Activated T-cell treated with anti-CD3 and anti-CD28 coated beads, Interleukin-2, amount 50 U/mL, for 1 hour (primary cell): ENCODE results near the gene NRXN2.

Experiments used
- DNase-seq: peaks from one replicate; pipeline ENCODE4 v3.0.0-alpha.2; 2020

Gene NRXN2

GRCh38 chr11:64695548-64695947 lies 27.4 kb downstream of the NRXN2 start:
- DNase-seq, result no peak

GRCh38 chr11:64694821-64695365 lies 28.1 kb downstream of the NRXN2 start:
- no peak for DNase-seq

DNA sequence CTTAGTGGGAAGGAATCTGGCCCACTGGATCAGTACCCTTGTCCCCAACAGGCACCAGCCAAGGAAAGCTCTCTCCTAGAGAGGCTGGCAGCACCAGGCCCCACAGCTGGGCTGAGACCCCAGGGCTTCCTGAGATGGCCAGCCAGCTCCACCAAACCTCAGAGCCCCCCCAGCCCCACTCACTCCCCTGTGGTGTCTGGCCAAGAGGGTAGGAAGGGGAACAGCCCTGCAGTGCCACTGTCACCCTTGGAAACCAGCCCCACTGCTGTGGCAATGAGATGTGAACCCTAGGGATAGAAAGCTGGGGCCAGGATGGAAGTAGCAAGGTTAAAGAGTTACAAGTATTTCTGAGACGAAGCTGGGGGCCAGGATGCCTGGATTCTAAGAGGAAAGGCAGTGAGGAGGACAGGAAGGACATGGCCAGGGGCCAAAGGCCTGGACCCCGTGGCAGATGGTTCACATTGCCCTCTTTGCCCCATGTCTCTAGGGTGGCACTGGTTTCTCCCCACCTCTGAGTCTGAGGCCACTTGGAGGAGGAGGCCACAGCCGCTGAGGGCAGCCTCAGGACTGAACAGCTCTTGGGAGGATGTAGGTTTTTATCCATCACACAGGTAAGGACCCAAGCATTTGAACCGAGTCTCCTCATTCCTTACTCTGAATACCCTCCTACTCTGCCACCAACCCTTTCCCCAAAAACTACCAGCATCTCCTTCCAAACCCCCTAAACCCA lies 28.8 kb downstream of the NRXN2 start:
- DNase-seq, result no peak

DNA sequence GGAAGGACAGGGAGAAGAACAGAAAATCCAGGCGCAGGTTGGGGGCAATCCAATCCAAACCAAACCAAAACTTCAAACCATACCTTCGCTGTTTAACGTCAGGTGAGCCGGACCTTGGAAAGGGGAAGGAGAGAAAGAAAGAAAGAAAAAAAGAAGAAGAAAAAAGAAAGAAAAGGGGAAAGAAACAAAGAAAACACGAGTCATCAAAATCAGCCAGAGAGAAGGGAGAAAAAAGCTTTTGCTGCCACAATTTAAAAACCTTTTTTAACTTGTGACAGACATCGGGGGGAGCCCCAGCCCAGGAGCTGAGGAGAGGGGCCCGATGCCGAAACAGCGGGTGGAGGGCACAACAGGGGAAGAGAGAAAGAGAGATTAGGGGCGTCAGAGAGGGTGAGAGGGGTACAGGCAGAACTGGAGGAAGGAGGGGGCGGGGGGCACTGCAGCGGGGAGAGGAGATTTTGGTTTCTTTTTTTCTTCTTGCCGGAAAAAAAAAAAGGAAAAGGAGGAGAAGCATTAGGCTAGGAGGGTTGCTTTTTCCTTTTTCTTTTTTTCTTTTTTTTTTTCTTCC lies 30.1 kb downstream of the NRXN2 start:
- no peak for DNase-seq

DNA sequence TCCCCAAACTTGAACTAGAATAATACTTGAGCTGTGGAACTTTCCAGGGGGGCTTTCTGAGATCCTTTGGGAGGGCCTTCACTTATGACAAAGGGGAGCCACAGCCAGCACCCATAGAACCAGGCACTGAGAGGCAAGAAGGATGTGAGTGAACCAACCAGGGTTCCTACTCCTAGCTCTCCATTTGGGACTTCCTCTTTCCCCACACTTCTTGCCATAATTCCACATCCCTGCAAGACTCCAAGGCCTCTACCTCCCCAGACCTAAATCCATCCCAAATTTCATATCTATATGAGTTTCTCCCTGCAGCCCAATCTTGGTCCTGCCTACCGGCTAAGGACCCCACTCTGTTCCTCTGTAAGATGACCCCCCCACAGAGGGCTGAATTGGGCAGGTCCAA lies 31.5 kb downstream of the NRXN2 start:
- DNase-seq, result no peak

DNA sequence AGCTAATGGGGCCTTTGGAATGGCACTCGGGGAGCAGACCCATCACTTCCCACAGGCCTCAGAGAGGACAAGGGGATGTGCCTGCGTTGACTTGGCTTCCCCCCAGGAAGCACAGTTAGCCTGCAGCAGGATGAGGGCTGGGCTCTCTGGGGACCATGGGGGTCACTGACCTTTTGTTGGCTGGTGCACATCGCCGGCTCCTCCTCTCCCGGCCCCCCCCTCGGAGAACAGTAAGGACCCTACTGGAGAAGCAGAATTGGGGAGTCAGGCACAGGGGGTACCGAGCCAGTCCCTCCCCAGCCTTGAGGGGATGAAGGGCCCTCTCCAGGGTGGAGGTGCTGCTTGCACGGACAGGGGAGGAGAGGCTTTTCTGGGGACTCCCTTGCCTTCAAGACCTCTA lies 32.8 kb downstream of the NRXN2 start:
- no peak for DNase-seq

DNA sequence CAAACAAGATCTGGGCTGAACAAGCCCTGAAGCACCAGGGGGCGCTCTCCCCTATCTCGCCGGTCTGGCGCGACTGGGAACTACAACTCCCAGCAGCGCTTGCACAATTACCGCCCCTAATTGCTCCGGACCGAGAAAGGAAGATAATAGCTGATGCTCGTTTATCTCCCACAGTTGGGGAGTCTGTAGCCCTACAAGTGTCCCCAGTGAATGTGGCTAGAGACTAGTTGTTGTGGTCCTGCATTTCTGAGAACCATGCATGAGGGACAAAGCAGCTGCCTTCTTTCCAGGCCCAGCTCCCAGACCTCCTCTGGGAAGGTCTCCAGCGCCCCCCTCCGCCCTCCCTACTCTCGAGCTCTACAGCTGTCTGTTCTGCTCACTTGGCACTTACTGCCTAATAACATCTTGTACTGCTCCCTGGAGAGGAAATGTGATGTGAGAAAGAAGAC lies 34.4 kb downstream of the NRXN2 start:
- DNase-seq, result peak; percentile 91

DNA sequence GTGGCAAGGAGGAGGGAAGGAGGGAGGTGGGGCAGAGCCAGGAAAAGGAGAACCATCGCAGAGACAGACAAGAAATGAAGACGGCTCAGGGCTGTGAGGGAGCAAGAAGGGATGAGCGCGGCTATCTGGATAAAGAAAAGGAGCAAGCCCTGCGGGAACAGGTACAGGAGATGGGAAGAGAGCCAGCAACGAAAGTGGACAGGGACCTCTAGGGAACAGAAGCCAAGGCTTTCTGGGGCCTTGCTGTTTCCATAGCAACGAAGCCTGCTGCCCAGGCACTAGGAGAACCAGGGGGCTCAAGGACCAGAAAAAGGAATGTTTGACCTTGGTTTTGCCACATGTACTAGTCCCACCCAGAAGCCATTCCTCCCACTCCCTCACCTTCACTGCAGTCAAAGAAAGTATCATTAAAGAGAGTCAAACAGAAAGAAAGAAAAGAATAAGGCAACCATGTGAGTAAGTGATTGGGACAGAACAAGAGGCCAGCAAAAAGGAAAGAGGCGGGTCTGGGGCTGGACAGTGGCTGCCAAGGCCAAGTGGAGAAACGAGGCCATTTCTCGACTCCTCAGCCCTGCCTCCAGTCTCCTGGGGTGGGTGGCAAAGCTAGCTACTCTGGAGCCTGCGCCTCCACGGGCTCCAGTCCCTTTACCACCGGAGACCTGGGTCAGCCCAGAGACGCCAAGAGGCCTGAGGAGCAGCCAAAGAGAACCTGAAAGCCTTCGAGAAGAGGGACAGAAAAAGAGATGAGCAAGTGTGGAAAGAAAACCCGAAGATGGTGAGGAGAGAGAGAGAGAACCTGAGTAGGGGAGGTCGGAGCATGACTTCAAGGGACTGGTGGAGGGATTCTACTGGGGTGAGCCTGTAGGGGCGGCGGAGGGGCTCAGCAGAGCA lies 35.1 kb downstream of the NRXN2 start:
- no peak for DNase-seq

DNA sequence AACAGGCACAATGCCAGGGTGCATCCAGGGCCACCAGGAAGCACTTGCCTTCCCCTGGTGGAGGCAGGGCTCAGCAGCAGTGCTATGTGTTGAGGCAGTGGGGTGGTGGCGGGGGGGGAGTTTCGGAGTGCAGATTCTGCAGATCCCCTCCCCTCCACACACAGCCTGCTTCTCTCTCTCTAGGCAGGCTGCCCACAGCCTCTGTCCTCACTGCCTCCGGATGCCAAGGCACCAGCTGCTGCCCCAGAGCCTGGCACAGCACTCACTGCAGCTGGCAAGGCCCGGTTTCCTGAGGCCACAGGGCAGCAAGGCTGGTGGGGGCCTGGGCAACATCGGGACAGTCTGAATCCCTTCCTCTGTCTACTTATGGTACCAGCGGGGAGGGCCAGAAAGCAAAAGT lies 35.8 kb downstream of the NRXN2 start:
- DNase-seq, result no peak

DNA sequence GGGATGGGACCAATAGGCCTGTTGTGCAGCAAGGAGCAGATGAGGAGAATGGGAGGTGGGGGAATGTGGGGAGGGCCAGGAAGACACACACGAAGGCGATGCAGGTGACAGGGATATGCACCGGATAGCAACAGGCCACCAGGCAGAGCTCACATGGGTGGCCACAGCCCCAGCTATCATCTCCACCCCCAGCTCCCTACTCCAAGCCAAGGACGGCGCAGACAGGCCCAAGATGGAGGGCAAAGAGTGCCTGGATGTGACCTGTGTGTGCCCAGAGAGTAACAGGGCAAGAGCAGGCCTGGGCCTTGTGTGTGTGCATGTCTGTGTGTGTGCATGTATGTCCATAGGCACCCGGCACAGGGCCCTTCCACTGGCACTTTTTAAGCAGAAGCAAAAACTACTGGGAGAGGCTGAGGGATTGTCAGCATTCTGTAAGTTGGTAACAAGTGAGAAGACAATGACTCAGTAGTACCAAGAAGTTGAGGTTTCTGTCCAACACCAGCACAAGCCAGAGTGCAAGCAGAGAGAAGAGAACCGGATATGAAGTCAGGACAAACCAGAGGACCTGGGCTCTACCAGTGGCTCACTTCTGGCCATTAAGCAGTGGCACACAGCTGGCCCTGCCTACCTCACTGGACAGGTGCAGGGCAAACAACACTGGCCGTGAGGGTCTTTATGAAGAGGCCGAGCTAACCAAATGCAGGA lies 36.4 kb downstream of the NRXN2 start:
- DNase-seq, result no peak

GRCh38 chr11:64685536-64685935 lies 37.5 kb downstream of the NRXN2 start:
- DNase-seq, result no peak

DNA sequence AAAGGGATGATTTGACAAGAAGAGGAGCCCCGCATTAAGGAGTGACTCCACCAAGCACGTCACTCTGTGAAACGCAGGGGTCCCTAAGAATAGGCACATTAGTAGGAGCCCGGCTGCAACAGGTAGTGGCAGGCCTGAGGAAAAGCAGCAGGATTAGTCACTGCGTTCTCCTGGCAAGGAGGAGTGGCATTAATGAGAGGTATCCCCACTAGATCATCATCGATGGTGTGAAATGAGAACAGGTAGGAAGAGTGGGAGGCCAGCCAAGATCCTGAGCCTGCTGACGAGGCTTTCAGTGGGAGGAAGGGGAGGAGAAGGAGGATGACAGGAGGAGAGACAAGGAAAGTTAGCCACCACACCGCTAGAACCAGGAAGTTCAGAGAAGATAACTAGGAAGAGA lies 38.6 kb downstream of the NRXN2 start:
- DNase-seq, result no peak

GRCh38 chr11:64681171-64681570 lies 41.8 kb downstream of the NRXN2 start:
- DNase-seq, result no peak

DNA sequence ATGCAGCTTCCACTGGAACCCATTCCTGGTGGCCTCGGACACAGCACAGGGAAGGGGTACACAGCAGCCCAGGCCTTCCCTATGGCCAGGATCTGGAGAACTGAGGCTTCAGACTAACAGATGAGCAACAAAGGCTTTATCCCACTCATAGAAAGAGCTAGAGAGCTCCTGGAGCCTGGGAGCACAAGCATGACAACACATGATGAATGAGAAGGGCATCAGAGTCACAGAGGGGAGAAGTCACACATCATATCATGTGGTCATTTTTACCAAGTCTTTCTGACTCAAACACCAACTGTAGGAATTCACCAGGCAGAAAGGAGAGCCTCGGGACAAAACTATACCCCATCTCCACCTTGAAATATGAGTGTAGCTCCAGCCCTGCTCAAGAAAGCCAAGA lies 43.2 kb downstream of the NRXN2 start:
- DNase-seq, result no peak

DNA sequence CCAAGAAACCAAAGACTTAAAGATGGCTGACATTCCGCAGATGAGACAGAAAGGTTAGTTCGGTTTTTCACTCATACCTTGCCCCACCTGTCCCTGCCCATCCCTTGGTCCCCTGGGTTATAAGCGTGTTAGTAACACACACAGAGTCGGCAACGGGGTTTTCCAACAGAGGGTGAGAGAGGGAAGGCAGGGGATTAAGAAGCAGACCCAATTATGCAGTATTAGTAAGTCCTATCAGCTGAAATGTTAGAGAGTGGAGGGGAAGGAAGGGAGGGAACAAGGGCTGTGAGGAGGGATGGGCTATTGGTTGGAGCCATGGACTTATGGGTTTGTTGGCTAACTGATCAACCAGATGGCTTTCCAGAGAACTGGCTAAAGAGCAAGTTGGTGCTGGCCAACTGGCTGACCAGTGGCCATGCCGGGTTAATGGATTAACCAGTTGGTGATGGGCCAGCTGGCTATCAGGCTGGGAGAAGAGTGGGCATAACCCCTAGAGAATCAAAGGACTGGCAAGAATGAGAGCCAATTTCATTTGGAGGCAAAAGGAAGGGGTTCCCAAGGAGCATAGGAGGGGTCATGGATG lies 45.5 kb downstream of the NRXN2 start:
- no peak for DNase-seq

DNA sequence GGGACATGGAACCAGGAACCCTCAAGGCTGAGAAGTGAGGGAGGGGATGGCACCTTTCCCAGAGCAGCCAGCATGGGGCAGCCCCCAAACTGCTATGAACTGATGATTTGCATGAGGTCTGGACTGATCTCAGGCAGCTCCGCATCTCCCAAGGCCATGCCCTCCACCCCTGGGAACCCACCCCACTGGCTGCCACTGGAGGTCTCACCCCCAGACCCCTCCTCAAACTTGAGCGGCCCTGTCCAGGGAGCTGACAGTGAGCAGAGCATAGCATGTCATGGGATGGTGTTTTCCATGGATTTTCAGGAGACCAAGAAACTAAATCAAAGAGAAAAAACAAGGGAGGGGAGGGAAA lies 46.8 kb downstream of the NRXN2 start:
- DNase-seq, result no peak

DNA sequence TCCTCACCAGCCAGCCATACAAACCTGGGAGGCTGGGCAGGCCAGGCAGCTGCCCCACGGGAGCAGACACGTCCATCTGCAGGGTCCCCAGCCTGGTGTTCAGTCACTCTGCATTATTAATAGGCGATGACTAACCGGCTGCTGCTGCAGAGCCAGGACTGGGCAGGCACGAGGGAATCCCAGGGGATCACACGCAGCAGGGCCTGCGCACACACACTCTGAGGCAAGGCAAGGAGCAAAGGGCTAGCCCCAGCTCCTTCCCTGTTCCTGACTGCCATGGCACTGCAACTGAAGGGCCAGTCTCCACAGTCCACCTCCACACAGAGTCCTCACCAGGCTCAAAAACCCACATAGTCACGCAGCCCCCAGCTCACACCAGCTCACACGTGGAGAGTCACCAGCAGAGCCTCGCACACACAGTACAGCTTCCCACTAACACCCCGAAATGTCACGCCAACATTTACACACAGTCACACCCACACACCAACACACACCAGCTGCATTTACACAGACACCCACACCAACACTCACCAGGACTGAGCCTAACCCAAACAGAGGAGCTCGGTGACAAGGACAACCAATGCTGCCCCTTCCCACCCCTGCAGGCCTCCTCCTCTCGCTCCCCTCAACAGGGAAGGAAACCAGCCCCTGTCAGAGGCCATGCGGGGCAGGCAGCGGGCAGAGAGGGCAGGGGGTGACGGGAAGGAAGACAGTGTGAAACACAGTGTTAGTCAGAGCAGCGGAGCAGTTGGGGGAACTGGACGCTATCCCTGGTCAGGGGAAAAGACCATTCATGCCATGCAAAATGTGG lies 47.3 kb downstream of the NRXN2 start:
- no peak for DNase-seq

GRCh38 chr11:64674774-64675173 lies 48.2 kb downstream of the NRXN2 start:
- DNase-seq, result no peak

- no peak for DNase-seq
Observed at GRCh38 chr11:64673279-64673678, 49.7 kb downstream of the NRXN2 start.

DNA sequence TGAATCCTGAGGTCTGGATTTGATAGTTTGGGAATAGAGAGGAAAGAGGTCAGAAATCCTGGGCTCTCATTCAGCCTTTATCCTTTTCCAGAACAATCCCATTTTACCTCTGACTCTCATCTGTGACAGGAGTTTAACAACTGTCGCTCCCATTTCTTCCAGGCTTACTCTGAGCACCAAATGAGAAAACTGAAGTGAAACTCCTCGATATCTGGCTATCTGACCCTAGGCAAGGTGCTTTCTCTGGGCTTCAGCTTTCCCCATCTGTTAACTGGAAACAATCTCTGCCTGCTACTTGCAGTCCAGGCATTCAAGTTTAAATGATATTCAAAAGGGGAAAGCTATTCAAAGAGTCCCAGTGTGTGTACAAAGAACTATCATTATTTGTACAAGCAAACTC lies 50.1 kb downstream of the NRXN2 start:
- DNase-seq, result no peak

- no peak for DNase-seq
Observed at GRCh38 chr11:64670975-64671374, 52.0 kb downstream of the NRXN2 start.
